ENCODE measurements around the gene MID1.

- TF ChIP-seq REST (IDR thresholded peaks at IDR 0.05; ENCODE audit: insufficient read depth in 1 of 2, low read depth in 2 of 2, low read length in 2 of 2) (no peak), POLR2AphosphoS5 (IDR thresholded peaks at IDR 0.05; ENCODE audit: low read depth, low read length) (no peak)
Measured at GRCh38 chrX:10474913-10475568, 145.3 kb downstream of the MID1 start.

Measured in PFSK-1 (cell line).